Prostate gland (tissue), 2 donors: Measurements from ENCODE around the gene KCNS1. TPM values are rescaled to one million over a fixed set of nuclear protein-coding genes. Genes with fewer than 3 reads are reported as not detected.
A peak's percentile ranks its signal among the peaks of the same experiment; 100 is the strongest.

ENCODE experiments used
- DNase-seq: peaks from one replicate; pipeline ENCODE4 v3.0.0-alpha.2; 2019; ENCODE audit warnings: low spot score
- H3K27ac ChIP-seq, 2 donors: fragments of 200-600 bp; sonication (generic); 2 replicates each; pipeline ENCODE4 v1.5.1; 2017 to 2019
- H3K27me3 ChIP-seq: fragments of 200-600 bp; sonication (generic); replicated peaks from 2 replicates; pipeline ENCODE4 v1.5.1; 2019; ENCODE audit not compliant: insufficient read depth
- H3K36me3 ChIP-seq, 2 donors: fragments of 200-600 bp; sonication (generic); 1 replicate in 1 of 2; 2 replicates in 1 of 2; pipeline versions ENCODE4 v1.5.1 to v1.8.1; 2017 to 2019
- H3K4me1 ChIP-seq: fragments of 200-600 bp; sonication (generic); replicated peaks from 2 replicates; pipeline ENCODE4 v1.5.1; 2019
- H3K4me3 ChIP-seq, 2 donors: fragments of 200-600 bp; sonication (generic); 2 replicates each; pipeline ENCODE4 v1.5.1; 2017 to 2019
- H3K9me3 ChIP-seq: fragments of 200-600 bp; sonication (generic); 2 replicates; pipeline ENCODE4 v1.5.1; 2017
- POLR2A ChIP-seq: fragments of 450-650 bp; IDR thresholded peaks from one replicate; pipeline ENCODE4 v1.6.1; 2016; ENCODE audit warnings: antibody characterized with exemption, mild to moderate bottlenecking
- POLR2AphosphoS5 ChIP-seq: sonication (generic); formaldehyde crosslinking; IDR thresholded peaks from one replicate; pipeline ENCODE4 v1.6.1; 2017; ENCODE audit warnings: antibody characterized with exemption
- WGBS: methylation state at CpG from one replicate; pipeline ENCODE4 v1.1.5; 2018; 5-methylcytosine and 5-hydroxymethylcytosine counted together
- intact Hi-C: fragments of 100-400 bp; cut with DNase I; formaldehyde crosslinking; loops from one replicate; pipeline ENCODE4 v1.14.2; 2022
- total RNA-seq, 2 donors: library from RNA; depleted of rRNA; stranded (reverse); fragments of >200 nt; gene quantifications; one replicate each; pipeline ENCODE4 v1.1.0, GENCODE V29; 2016
- TF ChIP-seq, protein P1 (sequence below), 4 experiments: fragments of 200-600 bp in 2 of 4; fragments of 450-650 bp in 2 of 4; sonication (generic) in 2 of 4; IDR thresholded peaks; 1 replicate in 3 of 4; 2 replicates in 1 of 4; pipeline ENCODE4 v1.5.1; 2016 to 2019; ENCODE audit warnings: antibody characterized with exemption in 4 of 4, mild to moderate bottlenecking in 2 of 4, moderate library complexity in 2 of 4

Gene KCNS1
- total RNA-seq, 2 donors from 2014 or later, result 0.09 to 4.7 TPM

DNA sequence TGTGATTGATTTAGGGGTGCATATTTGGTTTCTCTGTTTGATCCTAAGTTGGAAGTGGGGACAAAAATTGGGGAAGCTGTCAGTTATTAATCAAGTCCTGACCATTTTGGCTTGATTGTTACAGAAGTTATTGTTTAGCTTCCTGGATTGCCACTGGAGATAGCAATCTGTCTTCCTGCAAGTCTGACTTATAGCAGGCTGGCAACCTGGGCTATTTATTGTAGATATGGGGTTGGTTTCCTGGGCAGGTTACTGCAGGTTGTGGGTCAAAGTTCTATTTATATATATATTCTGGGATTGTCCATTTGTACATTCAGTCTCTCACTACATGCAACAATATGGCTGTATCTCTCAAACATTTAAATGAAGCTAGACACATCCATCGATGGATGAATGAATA, 17.8 kb downstream of the KCNS1 start:
- no peaks in the 10 kb centered on the region for H3K36me3 ChIP-seq
- TF ChIP-seq POLR2AphosphoS5, result no peak
- no peak for TF ChIP-seq POLR2A
- TF ChIP-seq, protein P1, sequence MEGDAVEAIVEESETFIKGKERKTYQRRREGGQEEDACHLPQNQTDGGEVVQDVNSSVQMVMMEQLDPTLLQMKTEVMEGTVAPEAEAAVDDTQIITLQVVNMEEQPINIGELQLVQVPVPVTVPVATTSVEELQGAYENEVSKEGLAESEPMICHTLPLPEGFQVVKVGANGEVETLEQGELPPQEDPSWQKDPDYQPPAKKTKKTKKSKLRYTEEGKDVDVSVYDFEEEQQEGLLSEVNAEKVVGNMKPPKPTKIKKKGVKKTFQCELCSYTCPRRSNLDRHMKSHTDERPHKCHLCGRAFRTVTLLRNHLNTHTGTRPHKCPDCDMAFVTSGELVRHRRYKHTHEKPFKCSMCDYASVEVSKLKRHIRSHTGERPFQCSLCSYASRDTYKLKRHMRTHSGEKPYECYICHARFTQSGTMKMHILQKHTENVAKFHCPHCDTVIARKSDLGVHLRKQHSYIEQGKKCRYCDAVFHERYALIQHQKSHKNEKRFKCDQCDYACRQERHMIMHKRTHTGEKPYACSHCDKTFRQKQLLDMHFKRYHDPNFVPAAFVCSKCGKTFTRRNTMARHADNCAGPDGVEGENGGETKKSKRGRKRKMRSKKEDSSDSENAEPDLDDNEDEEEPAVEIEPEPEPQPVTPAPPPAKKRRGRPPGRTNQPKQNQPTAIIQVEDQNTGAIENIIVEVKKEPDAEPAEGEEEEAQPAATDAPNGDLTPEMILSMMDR (IDR thresholded peaks at IDR 0.05), result no peak
- no peak for DNase-seq
- no peaks in the 10 kb centered on the region for H3K4me1 ChIP-seq
- no peak overlapping the region for H3K27ac ChIP-seq
- H3K27me3 ChIP-seq, result no peaks in the 10 kb centered on the region
- H3K4me3 ChIP-seq, result no peak overlapping the region
- WGBS, result 93% methylated on average over 1 of the region's 1 CpG
- H3K9me3 ChIP-seq, result no peaks in the 10 kb centered on the region
- intact Hi-C loops, result no loop called here

DNA sequence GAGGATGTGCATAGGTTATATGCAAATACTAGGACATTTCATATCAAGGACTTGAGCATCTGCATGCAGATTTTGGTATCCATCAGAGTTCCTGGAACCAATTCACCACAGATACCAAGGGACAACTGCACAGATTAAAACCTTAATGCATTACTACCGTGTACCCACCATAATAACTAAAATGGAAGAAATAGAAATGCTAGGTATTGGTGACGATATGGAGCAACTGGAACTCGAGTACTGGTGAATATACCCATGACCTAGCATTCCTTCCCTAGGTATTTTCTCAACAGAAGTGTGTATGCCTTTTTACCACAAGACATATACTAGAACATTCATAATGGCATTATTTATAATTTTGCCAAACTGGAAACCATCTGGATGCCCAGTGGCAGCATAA, 18.5 kb downstream of the KCNS1 start:
- WGBS, result 98% methylated on average over 3 of the region's 3 CpGs
- no peaks in the 10 kb centered on the region for H3K36me3 ChIP-seq
- H3K4me3 ChIP-seq, result no peak overlapping the region
- intact Hi-C loops, result no loop called here
- no peaks in the 10 kb centered on the region for H3K27me3 ChIP-seq
- H3K4me1 ChIP-seq, result no peaks in the 10 kb centered on the region
- H3K9me3 ChIP-seq, result no peaks in the 10 kb centered on the region
- no peak for DNase-seq
- TF ChIP-seq POLR2A (no peak), POLR2AphosphoS5 (no peak)
- TF ChIP-seq, protein P1 (IDR thresholded peaks at IDR 0.05), result no peak
- H3K27ac ChIP-seq, result no peak overlapping the region

DNA sequence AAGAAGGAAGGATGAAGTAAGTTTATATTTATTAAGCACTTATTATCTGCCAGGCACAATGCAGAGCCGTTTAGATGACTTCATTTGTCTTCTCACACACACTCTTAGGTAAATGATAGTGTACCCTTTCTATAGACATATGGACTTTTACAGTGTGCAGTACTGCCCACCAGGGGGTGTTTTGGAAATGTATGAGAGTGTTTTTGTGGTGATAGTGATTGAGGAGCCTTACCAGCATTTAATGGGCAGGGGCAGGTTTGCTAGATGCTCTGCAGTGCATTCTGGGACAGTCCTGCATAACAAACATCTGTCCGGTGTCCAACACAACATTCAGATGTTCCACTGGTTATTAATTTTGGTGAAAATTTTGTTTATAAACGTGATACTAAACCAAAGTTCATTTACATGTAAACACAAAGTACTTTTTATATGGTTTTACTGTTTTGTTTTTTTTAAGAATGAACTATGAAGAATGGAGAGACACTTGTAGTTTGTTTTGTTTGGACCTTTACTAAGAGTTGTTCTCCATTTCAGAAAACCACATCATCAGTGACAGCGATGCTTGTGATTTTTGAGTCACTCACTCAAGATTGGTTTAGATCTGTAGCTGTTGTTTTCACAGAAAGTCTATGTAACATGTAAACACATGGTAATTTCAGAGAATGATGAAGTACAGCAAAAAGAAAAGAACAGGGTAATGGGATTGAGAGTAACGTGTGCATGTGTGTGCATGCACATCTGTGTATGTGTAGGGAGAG, 19.9 kb downstream of the KCNS1 start:
- H3K9me3 ChIP-seq, result no peaks in the 10 kb centered on the region
- H3K27ac ChIP-seq, result no peak overlapping the region
- WGBS, result 80% methylated on average over 5 of the region's 5 CpGs
- no peaks in the 10 kb centered on the region for H3K4me1 ChIP-seq
- TF ChIP-seq POLR2AphosphoS5 (no peak), POLR2A (no peak)
- TF ChIP-seq, protein P1 (IDR thresholded peaks at IDR 0.05), result peak in 1 of 4 experiments; percentile 8
- intact Hi-C loops, result no loop called here
- no peak for DNase-seq
- no peaks in the 10 kb centered on the region for H3K36me3 ChIP-seq
- H3K4me3 ChIP-seq, result no peak overlapping the region
- H3K27me3 ChIP-seq, result no peaks in the 10 kb centered on the region

DNA sequence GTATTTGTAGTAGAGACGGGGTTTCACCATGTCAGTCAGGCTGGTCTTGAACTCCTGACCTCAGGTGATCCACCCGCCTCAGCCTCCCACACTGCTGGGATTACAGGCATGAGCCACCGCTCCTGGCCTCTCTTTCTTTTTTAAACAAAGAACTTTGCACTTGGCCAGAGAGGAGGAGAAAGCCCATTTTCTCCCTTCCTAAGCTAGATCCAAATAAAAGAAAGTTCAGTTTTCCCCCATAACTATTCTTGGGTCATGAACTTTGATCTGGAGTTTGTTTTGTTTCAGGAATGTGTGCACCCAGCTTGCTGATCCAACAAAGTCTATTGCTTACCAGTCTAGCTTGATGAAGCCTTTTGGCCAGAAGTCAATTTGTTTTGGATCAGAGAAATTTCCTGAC, 23.4 kb downstream of the KCNS1 start:
- intact Hi-C loops, result no loop called here
- TF ChIP-seq, protein P1 (IDR thresholded peaks at IDR 0.05), result no peak
- no peak for TF ChIP-seq POLR2A
- no peak for TF ChIP-seq POLR2AphosphoS5
- H3K36me3 ChIP-seq, result peaks cover 3 to 8% of the 10 kb centered on the region in 2 donors
- H3K4me3 ChIP-seq, result no peak overlapping the region
- H3K9me3 ChIP-seq, result no peaks in the 10 kb centered on the region
- no peak for DNase-seq
- no peaks in the 10 kb centered on the region for H3K27me3 ChIP-seq
- H3K27ac ChIP-seq, result no peak overlapping the region
- 93% methylated on average over 3 of the region's 3 CpGs for WGBS
- no peaks in the 10 kb centered on the region for H3K4me1 ChIP-seq

DNA sequence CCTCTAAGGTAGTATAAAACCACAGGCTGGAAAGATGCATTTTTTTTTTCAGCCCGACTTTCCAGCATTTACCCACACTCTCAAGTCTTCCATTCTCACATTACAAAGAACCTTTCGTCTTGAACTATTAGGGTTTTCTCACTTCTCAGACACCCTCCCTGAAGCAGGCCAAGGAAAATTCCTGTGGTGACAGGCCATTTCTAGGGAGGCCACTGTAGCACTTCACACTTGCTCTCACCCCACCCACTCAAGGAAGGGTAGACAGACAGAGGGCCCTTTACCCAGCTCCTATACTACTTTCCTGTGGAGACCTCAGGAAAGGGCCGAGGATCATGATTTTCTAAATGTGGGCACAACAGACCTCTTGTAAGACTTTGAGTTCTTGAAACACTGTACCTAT, 27.7 kb downstream of the KCNS1 start:
- no peaks in the 10 kb centered on the region for H3K4me1 ChIP-seq
- no peak overlapping the region for H3K4me3 ChIP-seq
- 86% methylated on average over 3 of the region's 3 CpGs for WGBS
- H3K36me3 ChIP-seq, result peaks cover 3 to 8% of the 10 kb centered on the region in 2 donors
- DNase-seq, result no peak
- no peaks in the 10 kb centered on the region for H3K27me3 ChIP-seq
- H3K9me3 ChIP-seq, result no peaks in the 10 kb centered on the region
- H3K27ac ChIP-seq, result no peak overlapping the region
- intact Hi-C loops, result no loop called here
- no peak for TF ChIP-seq POLR2AphosphoS5
- no peak for TF ChIP-seq POLR2A
- TF ChIP-seq, protein P1 (IDR thresholded peaks at IDR 0.05), result no peak
